K562 (cell line): Measurements from ENCODE around the gene SP140L. TPM values are rescaled to one million over a fixed set of nuclear protein-coding genes. Genes with fewer than 3 reads are reported as not detected.

Experiments used
- ATAC-seq: fragments of 200-7000 bp; cut with Tn5 transposase; 3 replicates; pipeline ENCODE4 v1.9.1; 2020; ENCODE audit warnings: moderate library complexity
- BruUV-seq: library from RNA; stranded (reverse); fragments of 400-500 nt; replicated peaks from 2 replicates; lab custom pipeline; 2021; lab: Mats Ljungman, UMichigan
- CTCF ChIA-PET: fragments of 300-600 bp; formaldehyde crosslinking; extraction: SDS; loops from one replicate; lab custom pipeline; 2021; ENCODE audit warnings: low intra/inter-chr PET ratio; lab: Yijun Ruan, JAX
- POLR2A ChIA-PET: fragments of 300-600, 350-650 bp; sonication (Branson Sonifier 250); formaldehyde crosslinking; extraction: SDS; loops from one replicate; lab custom pipeline; 2021; ENCODE audit warnings: antibody characterized with exemption, inconsistent platforms; lab: Yijun Ruan, JAX
- DNase-seq, 4 experiments: peaks; one replicate each; pipeline versions ENCODE4 v3.0.0 to v3.0.0-alpha.2; 2011 to 2018; ENCODE audit warnings: low spot score in 3 of 4, mixed read lengths in 3 of 4; ENCODE audit errors: extremely low read depth in 1 of 4
- FAIRE-seq: peaks from 2 replicates; lab custom pipeline; 2011; peaks lifted over from hg19 to GRCh38; lab: Jason Lieb, UNC
- H2AFZ ChIP-seq: 2 replicates; pipeline ENCODE4 v1.6.0; 2011; ENCODE audit warnings: low read depth, low read length, control low read depth, inconsistent platforms
- H3K27ac ChIP-seq: fragments of 200-600 bp; 3 replicates; pipeline ENCODE4 v1.8.0; 2011; ENCODE audit warnings: low read depth, mild to moderate bottlenecking, control low read depth, inconsistent platforms, low read length, moderate library complexity, mixed read lengths; ENCODE audit errors: extremely low read depth
- H3K27me3 ChIP-seq, 2 experiments: fragments of 300-600 bp in 1 of 2; 2 replicates in 1 of 2; 3 replicates in 1 of 2; pipeline versions ENCODE4 v1.6.0 to v1.8.0; 2011; ENCODE audit warnings: inconsistent platforms in 2 of 2, low read length in 2 of 2, mild to moderate bottlenecking in 1 of 2, mixed read lengths in 1 of 2, moderate library complexity in 1 of 2; ENCODE audit not compliant: control insufficient read depth in 2 of 2, insufficient read depth in 2 of 2
- H3K36me3 ChIP-seq: fragments of 300-600 bp; 3 replicates; pipeline ENCODE4 v1.8.0; 2011; ENCODE audit warnings: mild to moderate bottlenecking, low read length, inconsistent platforms; ENCODE audit not compliant: control insufficient read depth, insufficient read depth
- H3K4me1 ChIP-seq, 2 experiments: fragments of 200-600 bp in 1 of 2; replicated peaks in 1 of 2; 2 replicates in 1 of 2; 3 replicates in 1 of 2; pipeline versions ENCODE4 v1.5.1 to v1.8.0; 2011; ENCODE audit warnings: inconsistent platforms in 2 of 2, low read length in 2 of 2, mild to moderate bottlenecking in 1 of 2, mixed read lengths in 1 of 2, moderate library complexity in 1 of 2; ENCODE audit not compliant: control insufficient read depth in 2 of 2, insufficient read depth in 2 of 2
- H3K4me2 ChIP-seq: 2 replicates; pipeline ENCODE4 v1.6.1; 2011; ENCODE audit warnings: low read length, control low read depth, inconsistent platforms, mixed read lengths; ENCODE audit not compliant: insufficient read depth
- H3K4me3 ChIP-seq: fragments of 200-600 bp; sonication (generic), shearing (Covaris generic); 2 replicates; pipeline ENCODE4 v1.5.1; 2016; ENCODE audit warnings: control low read depth, inconsistent platforms
- H3K79me2 ChIP-seq: fragments of 200-600 bp; 3 replicates; pipeline ENCODE4 v1.8.0; 2011; ENCODE audit warnings: low read length, inconsistent platforms; ENCODE audit not compliant: control insufficient read depth, insufficient read depth
- H3K9ac ChIP-seq, 2 experiments: 2 replicates each; pipeline versions ENCODE4 v1.6.0 to v1.6.1; 2011; ENCODE audit warnings: low read depth in 2 of 2, low read length in 2 of 2, control low read depth in 1 of 2, inconsistent platforms in 1 of 2, mild to moderate bottlenecking in 1 of 2, mixed read lengths in 1 of 2; ENCODE audit not compliant: insufficient read depth in 1 of 2
- H3K9me1 ChIP-seq: one replicate; pipeline ENCODE4 v1.6.0; 2011; ENCODE audit warnings: inconsistent platforms, mild to moderate bottlenecking, low read length, moderate library complexity; ENCODE audit not compliant: control insufficient read depth, insufficient read depth
- H3K9me3 ChIP-seq: replicated peaks from 2 replicates; pipeline ENCODE4 v1.5.1; 2011; ENCODE audit warnings: low read depth, low read length, inconsistent platforms; ENCODE audit not compliant: control insufficient read depth, insufficient read depth
- H4K20me1 ChIP-seq: replicated peaks from 2 replicates; pipeline ENCODE4 v1.6.1; 2011; ENCODE audit warnings: low read length, inconsistent platforms, mixed read lengths; ENCODE audit not compliant: control insufficient read depth, insufficient read depth
- BACH1 ChIP-seq: fragments of 200-800 bp; sonication (Bioruptor generic); IDR thresholded peaks from 2 replicates; pipeline ENCODE4 v1.6.1; 2016; ENCODE audit warnings: missing genetic modification characterization, missing compliant biosample characterization
- DDX20 ChIP-seq: fragments of 450-650 bp; IDR thresholded peaks from 2 replicates; pipeline ENCODE4 v1.6.1; 2016; ENCODE audit warnings: missing genetic modification characterization, low read depth, mild to moderate bottlenecking, missing compliant biosample characterization, moderate library complexity
- MBD1 ChIP-seq: fragments of 250-450 bp; sonication (Bioruptor Pico); IDR thresholded peaks from 2 replicates; pipeline ENCODE4 v1.8.0; 2022; ENCODE audit warnings: inconsistent platforms
- NFE2 ChIP-seq: IDR thresholded peaks from 2 replicates; pipeline ENCODE4 v1.6.1; 2014; ENCODE audit warnings: antibody characterized with exemption, low read depth
- NUFIP1 ChIP-seq: fragments of 450-650 bp; IDR thresholded peaks from 2 replicates; pipeline ENCODE4 v1.6.1; 2018; ENCODE audit not compliant: partially characterized antibody
- OTX1 ChIP-seq: fragments of 450-650 bp; formaldehyde crosslinking; IDR thresholded peaks from 2 replicates; pipeline ENCODE4 v1.4.0; 2022; ENCODE audit warnings: mild to moderate bottlenecking
- PHF21A ChIP-seq: fragments of 450-650 bp; IDR thresholded peaks from 2 replicates; pipeline ENCODE4 v1.6.1; 2017; ENCODE audit warnings: low read depth, borderline replicate concordance
- RBFOX2 ChIP-seq: fragments of 200-400 bp; formaldehyde crosslinking; IDR thresholded peaks from 2 replicates; pipeline ENCODE4 v1.6.1; 2017; ENCODE audit warnings: low read depth, mild to moderate bottlenecking, low read length, moderate library complexity
- THRA ChIP-seq: fragments of 450-650 bp; IDR thresholded peaks from 2 replicates; pipeline ENCODE4 v1.6.1; 2017; ENCODE audit warnings: mild to moderate bottlenecking, moderate library complexity
- ZSCAN29 ChIP-seq: fragments of 450-650 bp; IDR thresholded peaks from 2 replicates; pipeline ENCODE4 v1.6.1; 2017
- WGBS: fragments of 100-300 bp; shearing (Covaris generic); methylation state at CpG from one replicate; pipeline ENCODE4 v1.1.6; 2016; ENCODE audit warnings: low coverage, mixed read lengths; ENCODE audit not compliant: insufficient coverage; ENCODE audit errors: missing lambda C conversion rate; 5-methylcytosine and 5-hydroxymethylcytosine counted together
- in situ Hi-C: fragments of 300-500 bp; cut with MboI; formaldehyde crosslinking; loops from 4 replicates; pipeline ENCODE4 v1.15.0; 2018; ENCODE audit warnings: inconsistent platforms, mixed read lengths
- intact Hi-C: fragments of 100-400 bp; cut with micrococcal nuclease; formaldehyde crosslinking; loops from 2 replicates; pipeline ENCODE4 v1.14.2; 2022
- polyA plus RNA-seq, 8 experiments: library from polyadenylated mRNA; depleted of rRNA in 4 of 8; stranded (reverse) in 5 of 8; unstranded in 3 of 8; fragments of >200 nt; fragmentation: Nextera tagmentation in 2 of 8; fragmentation: Illumina TruSeq in 1 of 8; extraction: Ambion mirVana in 2 of 8; extraction: Trizol in 1 of 8; gene quantifications; 2 replicates each; pipeline versions ENCODE4 v1.2.1 to v1.2.3, GENCODE V29; 2011 to 2014; ENCODE audit warnings: inconsistent platforms in 1 of 8, missing spikeins in 1 of 8
- total RNA-seq, 7 experiments: library from RNA; depleted of rRNA in 6 of 7; stranded (reverse); fragments of >200 nt in 6 of 7; fragmentation: Illumina TruSeq in 2 of 7; extraction: Trizol in 2 of 7; gene quantifications; 2 replicates each; pipeline versions ENCODE4 v1.2.1 to v1.2.3, GENCODE V29; 2011 to 2021; ENCODE audit warnings: low replicate concordance in 1 of 7

Gene SP140L
- total and polyA plus RNA-seq, 9 of the 15 experiments (the other 6 are each of a cell fraction or from before 2014, with no cell fraction given): 4.0 to 15.5 (median 11.3) TPM

GRCh38 chr2:230410263-230410662, 83.3 kb downstream of the SP140L start:
- BruUV-seq: no TSS peak
- ChIA-PET POLR2A (interaction anchor here (1.3 to 1.4 kb wide), 2 partner anchors 12 to 14 kb away, joined by 3 to 4 read pairs; no protein-coding TSS in a partner anchor), CTCF (no interaction called here)
- H3K9me3 ChIP-seq: no peaks in the 10 kb centered on the region
- FAIRE-seq: no peak
- H3K4me1 ChIP-seq: peaks cover 13 to 18% of the 10 kb centered on the region in 2 experiments; a peak in 4 of 5 replicates
- H3K4me2 ChIP-seq: no peak overlapping the region
- intact Hi-C loops: loop anchor here (10.0 kb wide), 1 partner anchor 305 kb away; the partner anchor contains the start of gene CAB39
- H2AFZ ChIP-seq: no peak overlapping the region
- 100% methylated on average over 1 of the region's 1 CpG for WGBS
- H3K79me2 ChIP-seq: no peaks in the 10 kb centered on the region
- no peaks in the 10 kb centered on the region for H4K20me1 ChIP-seq
- DNase-seq: no peak
- H3K27me3 ChIP-seq: no peaks in the 10 kb centered on the region
- in situ Hi-C loops: no loop called here
- H3K4me3 ChIP-seq: no peak overlapping the region
- H3K9ac ChIP-seq: no peak overlapping the region
- no peak for ATAC-seq
- no peak overlapping the region for H3K27ac ChIP-seq
- TF ChIP-seq BACH1 (tag) (no peak), NUFIP1 (no peak), ZSCAN29 (no peak), DDX20 (tag) (no peak), MBD1 (no peak), THRA (no peak), PHF21A (no peak), OTX1 (CRISPR knock-in tag) (no peak), RBFOX2 (no peak), NFE2 (no peak)
- no peaks in the 10 kb centered on the region for H3K9me1 ChIP-seq
- no peaks in the 10 kb centered on the region for H3K36me3 ChIP-seq
